Keratinocyte (primary cell): ENCODE data around the gene KIF17. TPM values are rescaled to one million over a fixed set of nuclear protein-coding genes. Genes with fewer than 3 reads are reported as not detected.

Experiments used
- DNase-seq: peaks from one replicate; pipeline ENCODE4 v3.0.0-alpha.2; 2011; ENCODE audit warnings: low read depth, missing footprints, low spot score
- FAIRE-seq: peaks from 2 replicates; lab custom pipeline; 2011; peaks lifted over from hg19 to GRCh38; lab: Jason Lieb, UNC
- H2AFZ ChIP-seq: 2 replicates; pipeline ENCODE4 v1.6.0; 2012; ENCODE audit warnings: low read length, control low read depth, inconsistent platforms; ENCODE audit not compliant: control insufficient read depth
- H3K27ac ChIP-seq: 2 replicates; pipeline ENCODE4 v1.5.1; 2011; ENCODE audit warnings: low read length; ENCODE audit not compliant: control insufficient read depth, insufficient read depth
- H3K27me3 ChIP-seq: 3 replicates; pipeline ENCODE4 v1.6.0; 2011; ENCODE audit warnings: low read length; ENCODE audit not compliant: control insufficient read depth, insufficient read depth; ENCODE audit errors: extremely low read depth
- H3K36me3 ChIP-seq, 2 experiments: 2 replicates in 1 of 2; 3 replicates in 1 of 2; pipeline ENCODE4 v1.5.1; 2011; ENCODE audit warnings: low read length in 2 of 2, mild to moderate bottlenecking in 1 of 2; ENCODE audit not compliant: control insufficient read depth in 2 of 2, insufficient read depth in 2 of 2; ENCODE audit errors: extremely low read depth in 1 of 2
- H3K4me1 ChIP-seq: 3 replicates; pipeline ENCODE4 v1.5.1; 2011; ENCODE audit warnings: low read length; ENCODE audit not compliant: control insufficient read depth, insufficient read depth; ENCODE audit errors: extremely low read depth
- H3K4me2 ChIP-seq: 3 replicates; pipeline ENCODE4 v1.6.0; 2011; ENCODE audit warnings: low read depth, low read length; ENCODE audit not compliant: control insufficient read depth, insufficient read depth; ENCODE audit errors: extremely low read depth
- H3K4me3 ChIP-seq, 3 experiments: fragments of 200-600 bp in 1 of 3; sonication (generic) in 1 of 3; 2 replicates in 2 of 3; 3 replicates in 1 of 3; pipeline ENCODE4 v1.5.1; 2011 to 2016; ENCODE audit warnings: low read length in 3 of 3, mild to moderate bottlenecking in 3 of 3, control low read depth in 2 of 3, inconsistent platforms in 1 of 3, low read depth in 1 of 3, mixed read lengths in 1 of 3, mixed run types in 1 of 3, moderate library complexity in 1 of 3; ENCODE audit not compliant: control insufficient read depth in 2 of 3, insufficient read depth in 2 of 3; ENCODE audit errors: extremely low read depth in 1 of 3
- H3K79me2 ChIP-seq: 2 replicates; pipeline ENCODE4 v1.6.0; 2012; ENCODE audit warnings: low read length; ENCODE audit not compliant: control insufficient read depth, insufficient read depth
- H3K9ac ChIP-seq: 3 replicates; pipeline ENCODE4 v1.6.0; 2011; ENCODE audit warnings: low read length; ENCODE audit not compliant: control insufficient read depth, insufficient read depth; ENCODE audit errors: extremely low read depth
- H3K9me1 ChIP-seq: 3 replicates; pipeline ENCODE4 v1.6.0; 2011; ENCODE audit warnings: low read length; ENCODE audit not compliant: control insufficient read depth, insufficient read depth; ENCODE audit errors: extremely low read depth
- H3K9me3 ChIP-seq: 2 replicates; pipeline ENCODE4 v1.5.1; 2012; ENCODE audit warnings: low read depth, low read length; ENCODE audit not compliant: control insufficient read depth
- H4K20me1 ChIP-seq: 3 replicates; pipeline ENCODE4 v1.6.0; 2011; ENCODE audit warnings: low read length; ENCODE audit not compliant: control insufficient read depth, insufficient read depth; ENCODE audit errors: extremely low read depth
- EZH2 ChIP-seq: IDR thresholded peaks from one replicate; pipeline ENCODE4 v1.6.1; 2012; ENCODE audit warnings: inconsistent platforms, mild to moderate bottlenecking, low read length, moderate library complexity
- dilution Hi-C: fragments of 300-500 bp; cut with MboI; formaldehyde crosslinking; loops from one replicate; pipeline ENCODE4 v1.7.0; 2020; ENCODE audit warnings: low sequenced_read_pairs; ENCODE audit not compliant: extremely low pct_ligation_motif_present
- polyA plus RNA-seq, 5 experiments: library from polyadenylated mRNA; depleted of rRNA in 3 of 5; stranded (reverse) in 3 of 5; stranded (forward) in 1 of 5; unstranded in 1 of 5; fragments of >200 nt; gene quantifications; 1 replicate in 1 of 5; 2 replicates in 3 of 5; 3 replicates in 1 of 5; pipeline versions ENCODE4 v1.2.1 to v1.2.3, GENCODE V29; 2011 to 2012; ENCODE audit warnings: missing spikeins in 2 of 5, low read depth in 1 of 5, low replicate concordance in 1 of 5
- TF ChIP-seq, protein P1 (sequence below), 3 experiments: IDR thresholded peaks in 1 of 3; conservative IDR thresholded peaks in 1 of 3; optimal IDR thresholded peaks in 1 of 3; 2 replicates in 2 of 3; 3 replicates in 1 of 3; pipeline versions ENCODE3 to v1.5.1; 2011; ENCODE audit warnings: low read length in 3 of 3, mild to moderate bottlenecking in 3 of 3, moderate library complexity in 2 of 3, control low read depth in 1 of 3, inconsistent platforms in 1 of 3; ENCODE audit not compliant: insufficient read depth in 2 of 3; ENCODE audit errors: extremely low read depth in 1 of 3

KIF17 gene
- polyA plus RNA-seq, 1 donor (not counting 4 experiments of a cell fraction or from before 2014, with no cell fraction given), result 0.90 TPM

DNA sequence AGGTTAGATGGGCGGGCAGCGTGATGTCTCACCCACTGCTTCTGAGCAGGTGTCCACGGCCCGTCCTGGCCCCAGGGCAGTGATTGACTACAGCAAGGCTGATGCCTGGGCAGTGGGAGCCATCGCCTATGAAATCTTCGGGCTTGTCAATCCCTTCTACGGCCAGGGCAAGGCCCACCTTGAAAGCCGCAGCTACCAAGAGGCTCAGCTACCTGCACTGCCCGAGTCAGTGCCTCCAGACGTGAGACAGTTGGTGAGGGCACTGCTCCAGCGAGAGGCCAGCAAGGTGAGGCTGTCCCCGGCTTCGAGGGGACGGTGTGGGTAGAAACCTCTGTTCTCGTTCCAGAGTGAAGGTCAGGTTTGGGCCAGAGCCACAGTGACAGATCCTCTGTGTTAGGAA, 68.9 kb downstream of the KIF17 start:
- H3K9me3 ChIP-seq, result no peaks in the 10 kb centered on the region
- H3K4me1 ChIP-seq, result no peaks in the 10 kb centered on the region
- no peak overlapping the region for H3K9ac ChIP-seq
- no peaks in the 10 kb centered on the region for H3K9me1 ChIP-seq
- H4K20me1 ChIP-seq, result no peaks in the 10 kb centered on the region
- DNase-seq, result no peak
- FAIRE-seq, result no peak
- TF ChIP-seq, protein P1, sequence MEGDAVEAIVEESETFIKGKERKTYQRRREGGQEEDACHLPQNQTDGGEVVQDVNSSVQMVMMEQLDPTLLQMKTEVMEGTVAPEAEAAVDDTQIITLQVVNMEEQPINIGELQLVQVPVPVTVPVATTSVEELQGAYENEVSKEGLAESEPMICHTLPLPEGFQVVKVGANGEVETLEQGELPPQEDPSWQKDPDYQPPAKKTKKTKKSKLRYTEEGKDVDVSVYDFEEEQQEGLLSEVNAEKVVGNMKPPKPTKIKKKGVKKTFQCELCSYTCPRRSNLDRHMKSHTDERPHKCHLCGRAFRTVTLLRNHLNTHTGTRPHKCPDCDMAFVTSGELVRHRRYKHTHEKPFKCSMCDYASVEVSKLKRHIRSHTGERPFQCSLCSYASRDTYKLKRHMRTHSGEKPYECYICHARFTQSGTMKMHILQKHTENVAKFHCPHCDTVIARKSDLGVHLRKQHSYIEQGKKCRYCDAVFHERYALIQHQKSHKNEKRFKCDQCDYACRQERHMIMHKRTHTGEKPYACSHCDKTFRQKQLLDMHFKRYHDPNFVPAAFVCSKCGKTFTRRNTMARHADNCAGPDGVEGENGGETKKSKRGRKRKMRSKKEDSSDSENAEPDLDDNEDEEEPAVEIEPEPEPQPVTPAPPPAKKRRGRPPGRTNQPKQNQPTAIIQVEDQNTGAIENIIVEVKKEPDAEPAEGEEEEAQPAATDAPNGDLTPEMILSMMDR (optimal IDR thresholded peaks at IDR 0.05 in 1 of 3, IDR thresholded peaks at IDR 0.05 in 1 of 3, conservative IDR thresholded peaks at IDR 0.05 in 1 of 3; ENCODE audit: extremely low read depth in 1 of 3, insufficient read depth in 2 of 3, low read length in 3 of 3), result no peak
- H3K27ac ChIP-seq, result no peak overlapping the region
- no peaks in the 10 kb centered on the region for H3K79me2 ChIP-seq
- dilution Hi-C loops, result no loop called here
- no peaks in the 10 kb centered on the region for H3K27me3 ChIP-seq
- peaks cover 42 to 50% of the 10 kb centered on the region in 2 experiments for H3K36me3 ChIP-seq
- no peak overlapping the region for H3K4me3 ChIP-seq
- no peak overlapping the region for H3K4me2 ChIP-seq
- no peak overlapping the region for H2AFZ ChIP-seq

DNA sequence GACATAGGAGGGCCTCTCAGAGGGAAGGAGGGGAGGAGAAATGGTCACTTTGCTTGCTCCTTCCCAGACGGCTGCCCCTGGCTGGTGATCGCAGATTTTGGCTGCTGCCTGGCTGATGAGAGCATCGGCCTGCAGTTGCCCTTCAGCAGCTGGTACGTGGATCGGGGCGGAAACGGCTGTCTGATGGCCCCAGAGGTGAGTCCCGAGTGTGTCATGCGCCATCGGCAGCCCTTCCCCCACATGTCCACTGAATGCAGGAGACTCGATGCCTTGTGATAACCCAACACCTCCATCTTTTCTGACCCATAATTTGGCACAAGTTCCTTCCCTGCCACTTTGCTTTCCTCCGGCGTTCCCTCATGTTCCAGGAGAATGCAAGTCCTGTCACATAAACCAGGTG, 69.4 kb downstream of the KIF17 start:
- TF ChIP-seq EZH2, result no peak
- TF ChIP-seq, protein P1 (optimal IDR thresholded peaks at IDR 0.05 in 1 of 3, IDR thresholded peaks at IDR 0.05 in 1 of 3, conservative IDR thresholded peaks at IDR 0.05 in 1 of 3; ENCODE audit: extremely low read depth in 1 of 3, insufficient read depth in 2 of 3, low read length in 3 of 3), result no peak
- no peak for DNase-seq
- H3K79me2 ChIP-seq, result no peaks in the 10 kb centered on the region
- no peak overlapping the region for H3K9ac ChIP-seq
- no peak for FAIRE-seq
- H4K20me1 ChIP-seq, result no peaks in the 10 kb centered on the region
- no peaks in the 10 kb centered on the region for H3K4me1 ChIP-seq
- H3K36me3 ChIP-seq, result peaks cover 38 to 49% of the 10 kb centered on the region in 2 experiments
- no peak overlapping the region for H3K27ac ChIP-seq
- no peaks in the 10 kb centered on the region for H3K27me3 ChIP-seq
- dilution Hi-C loops, result no loop called here
- no peak overlapping the region for H3K4me2 ChIP-seq
- H3K9me1 ChIP-seq, result no peaks in the 10 kb centered on the region
- no peaks in the 10 kb centered on the region for H3K9me3 ChIP-seq
- H3K4me3 ChIP-seq, result no peak overlapping the region
- H2AFZ ChIP-seq, result no peak overlapping the region
